NCI-H82 treated with DMSO at 0.1 percent for 48 hours (cell line): ENCODE results near the gene CSRP3.

Experiments used
- DNase-seq: peaks from one replicate; lab custom pipeline; 2025; ENCODE audit not compliant: unreplicated experiment; lab: John Stamatoyannopoulos, UW

The CSRP3 gene

GRCh38 chr11:19201737-19202605, at the start of gene CSRP3:
TSS of gene CSRP3 (minus strand) at chr11:19201983. CDS start at chr11:19192448, 9,535 bp downstream.
- DNase-seq, result no peak

- DNase-seq, result no peak
These were observed 49.8 kb upstream of the CSRP3 start for GRCh38 chr11:19251577-19251976.

- DNase-seq, result no peak
These were observed 45.0 kb upstream of the CSRP3 start for GRCh38 chr11:19246816-19247215.

GRCh38 chr11:19245351-19245750, 43.6 kb upstream of the CSRP3 start:
- DNase-seq, result no peak

DNA sequence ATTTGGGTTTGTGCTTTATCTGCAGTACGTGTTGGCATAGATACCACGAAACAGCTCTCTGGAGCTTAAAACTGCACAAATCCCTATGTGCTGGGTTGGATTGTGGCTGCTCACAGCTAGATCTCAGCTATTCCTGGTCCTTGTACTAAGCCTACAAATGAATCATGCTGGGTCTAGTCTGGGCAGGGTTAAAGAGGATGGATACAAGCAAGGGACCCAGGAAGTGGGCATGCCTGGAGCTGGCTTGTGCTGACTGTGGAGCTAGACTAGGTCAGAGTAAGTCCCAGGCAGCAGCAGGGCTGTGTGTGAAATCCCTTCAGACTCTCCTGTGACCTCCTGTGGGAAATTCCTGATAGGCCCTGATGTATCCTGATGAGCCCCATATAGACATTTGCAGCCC, 42.8 kb upstream of the CSRP3 start:
- no peak for DNase-seq

- no peak for DNase-seq
These were observed 42.3 kb upstream of the CSRP3 start for GRCh38 chr11:19244084-19244483.

GRCh38 chr11:19243613-19244012, 41.8 kb upstream of the CSRP3 start:
- no peak for DNase-seq

DNA sequence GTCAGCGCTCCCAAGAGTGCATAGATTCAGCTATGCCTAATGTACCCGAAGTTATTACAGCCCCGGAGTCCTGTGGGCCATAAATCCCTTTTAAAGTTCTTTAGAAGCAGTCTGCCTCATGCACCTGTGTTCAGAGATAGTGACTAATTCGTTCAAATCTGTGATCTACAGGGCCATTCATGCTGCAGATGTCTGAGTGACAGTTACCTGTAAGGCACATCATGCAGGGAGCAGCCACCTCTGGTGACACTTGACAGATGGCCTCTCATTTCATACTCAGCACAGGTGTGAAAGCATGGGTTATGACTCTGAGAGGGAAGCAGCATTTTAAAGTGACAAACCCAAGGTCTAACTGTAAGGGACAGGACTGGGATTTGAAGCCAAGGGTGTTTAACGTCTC, 41.4 kb upstream of the CSRP3 start:
- DNase-seq, result no peak

- DNase-seq, result no peak
These were observed 40.6 kb upstream of the CSRP3 start for GRCh38 chr11:19242179-19242932.

GRCh38 chr11:19241260-19242178, 39.7 kb upstream of the CSRP3 start:
- DNase-seq, result no peak

DNA sequence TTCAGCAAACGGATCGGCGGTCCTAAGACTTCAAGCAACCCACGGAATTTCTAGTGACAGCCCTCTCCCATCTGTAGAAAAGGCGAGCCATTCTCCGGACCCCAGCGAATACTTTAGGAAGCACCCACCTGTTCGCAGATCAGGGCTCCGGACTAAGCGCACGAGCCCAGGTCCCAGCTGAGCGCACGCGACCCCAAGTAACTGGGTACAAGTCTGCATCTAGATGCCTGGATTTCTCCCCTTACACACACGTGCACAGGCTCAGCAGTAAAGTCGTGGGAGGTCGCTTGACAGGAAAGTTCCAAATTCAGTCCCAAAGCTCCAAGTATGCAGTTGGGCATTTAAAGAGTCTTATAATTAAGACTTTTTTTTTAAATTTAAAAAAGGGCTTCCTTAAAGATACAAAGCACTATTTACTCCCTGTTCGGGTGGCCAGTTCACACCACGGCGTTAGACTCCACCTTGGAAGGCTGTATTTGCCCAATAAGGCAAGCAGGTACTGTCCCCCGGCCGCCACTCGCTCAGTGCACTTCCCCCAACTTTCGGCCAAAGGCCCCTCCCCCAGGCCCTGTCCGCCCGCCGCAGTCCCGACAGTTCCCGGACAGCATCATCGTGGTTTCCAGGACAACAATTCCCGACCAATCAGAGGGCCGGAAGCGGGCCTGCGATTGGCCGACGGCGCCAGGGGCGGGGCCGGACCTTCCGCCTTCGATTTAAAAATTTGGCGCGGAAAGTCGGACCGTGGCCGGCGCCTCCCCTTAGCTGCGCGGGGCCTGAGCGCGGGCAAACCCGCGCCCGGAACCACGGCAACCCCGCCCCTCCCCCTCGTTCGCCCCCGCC, 38.9 kb upstream of the CSRP3 start, which contains the start of gene E2F8:
E2F8 (minus strand) TSS at position 526 of the 840 bp plus-strand sequence. CDS start 824 bp downstream, outside the sequence.
- peak; percentile 56 for DNase-seq

- DNase-seq, result no peak
These were observed 37.3 kb upstream of the CSRP3 start for GRCh38 chr11:19239039-19239438.

DNA sequence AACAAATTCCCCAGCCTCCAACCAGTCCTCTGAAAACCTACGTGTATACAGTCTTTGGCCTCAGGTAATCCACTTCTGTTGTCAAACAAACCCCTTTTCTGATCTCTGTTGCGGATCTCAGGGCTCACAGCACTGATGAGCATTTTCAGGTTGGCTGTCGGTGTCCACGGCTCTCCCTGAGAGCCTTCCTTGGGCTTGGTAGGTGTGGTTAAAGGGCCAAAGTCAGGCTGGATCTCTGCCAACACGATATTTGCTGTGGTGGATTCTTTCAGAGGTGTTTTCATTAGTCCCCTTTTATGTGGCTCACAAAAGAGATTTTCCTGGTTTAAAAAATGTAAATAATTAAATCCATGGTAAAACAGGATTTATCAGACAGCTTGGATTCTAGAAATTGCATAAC, 36.0 kb upstream of the CSRP3 start:
- DNase-seq, result no peak

GRCh38 chr11:19237381-19237780, 35.6 kb upstream of the CSRP3 start:
- no peak for DNase-seq

DNA sequence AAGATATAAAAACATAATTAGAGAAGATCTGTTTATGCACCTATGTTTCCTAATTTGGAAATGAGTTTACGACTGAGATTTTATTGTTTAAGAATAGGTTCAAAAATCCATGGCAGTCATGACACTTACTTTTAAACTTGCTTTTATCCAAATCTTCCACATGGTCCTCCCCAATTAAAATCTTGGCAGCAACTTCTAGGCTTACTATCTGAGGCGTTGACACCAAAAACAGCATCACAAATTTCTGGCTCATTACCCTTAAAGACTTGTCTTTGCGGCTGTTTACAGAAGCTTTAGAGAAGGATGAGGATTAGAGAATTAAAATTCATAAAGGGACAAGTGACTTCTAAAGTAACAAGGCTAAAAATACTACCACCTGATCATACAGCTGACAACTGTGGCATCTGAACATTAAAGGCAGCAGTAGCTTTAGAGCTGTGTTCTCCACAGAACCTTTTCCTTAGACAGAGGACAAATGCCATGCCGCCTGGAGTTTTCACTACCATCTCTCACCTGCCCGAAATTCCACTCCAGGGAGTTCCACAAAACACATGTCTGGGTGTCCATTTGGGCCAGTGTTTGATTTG, 32.5 kb upstream of the CSRP3 start:
- no peak for DNase-seq

DNA sequence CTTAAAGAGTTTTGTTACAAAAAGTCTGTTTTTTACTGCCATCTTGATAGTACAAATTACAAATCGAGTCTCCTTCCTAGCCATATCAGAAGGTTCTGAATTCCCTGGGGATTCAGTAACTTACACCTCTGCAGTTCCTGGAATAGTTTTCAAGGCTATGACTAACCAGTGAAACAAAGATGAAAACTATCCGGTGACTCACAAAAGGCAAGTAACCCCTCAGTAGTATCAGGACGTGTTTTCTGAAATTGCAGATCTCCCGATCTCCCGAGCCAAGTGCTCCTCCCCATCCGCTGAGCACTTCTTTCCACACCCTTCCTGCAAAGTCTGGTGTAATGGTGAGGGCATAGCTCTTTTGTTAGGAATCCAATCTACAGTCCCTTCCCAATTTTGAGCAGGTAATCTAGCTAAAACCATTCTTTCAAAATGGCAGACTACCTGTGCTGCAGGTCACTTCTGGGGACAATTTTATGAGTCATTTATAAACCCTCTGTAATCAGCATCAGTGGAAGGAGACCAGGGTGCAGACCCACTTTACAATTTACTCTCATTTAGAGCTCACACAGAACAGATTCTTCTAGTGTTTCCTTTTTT, 31.2 kb upstream of the CSRP3 start:
- no peak for DNase-seq

DNA sequence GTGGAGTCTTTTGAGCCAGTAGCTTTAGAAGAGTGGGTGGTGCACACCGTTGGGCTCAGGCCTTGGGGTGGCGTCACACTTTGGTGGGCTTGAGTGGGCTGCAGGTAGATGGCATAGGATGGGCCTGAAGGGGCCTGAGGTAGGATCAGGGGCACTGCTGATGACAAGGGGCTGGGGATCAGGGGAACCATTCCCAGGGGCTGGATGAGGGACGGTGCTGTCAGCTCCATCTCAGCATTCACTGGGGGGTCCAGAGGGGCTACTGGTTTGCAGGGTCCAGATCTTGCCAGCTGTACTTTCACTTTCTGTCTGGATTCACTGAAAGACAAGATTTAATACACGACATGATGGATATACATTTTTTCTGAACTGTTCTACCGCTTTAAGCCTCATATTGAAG, 27.9 kb upstream of the CSRP3 start:
- no peak for DNase-seq

GRCh38 chr11:19228968-19229367, 27.2 kb upstream of the CSRP3 start:
- no peak for DNase-seq
